WTC11 (cell line): Measurements from ENCODE around the gene ERGIC3. TPM values are rescaled to one million over a fixed set of nuclear protein-coding genes. Genes with fewer than 3 reads are reported as not detected.

Source experiments
- ATAC-seq: fragments of 200-7000 bp; cut with Tn5 transposase; 2 replicates; pipeline ENCODE4 v1.10.0; 2021; ENCODE audit warnings: mild to moderate bottlenecking, moderate library complexity
- CTCF ChIA-PET: fragments of 300-600 bp; sonication (Branson Sonifier 250); formaldehyde crosslinking; loops from one replicate; lab custom pipeline; 2021; ENCODE audit warnings: antibody characterized with exemption; lab: Charles Lee
- POLR2A ChIA-PET: fragments of 350-600 bp; sonication (Branson Sonifier 250); formaldehyde crosslinking; loops from one replicate; lab custom pipeline; 2021; ENCODE audit warnings: antibody characterized with exemption; lab: Charles Lee
- DNase-seq: peaks from one replicate; pipeline ENCODE4 v3.0.0; 2021; ENCODE audit warnings: low spot score
- H3K27ac Mint-ChIP-seq: 2 replicates; pipeline ENCODE4 v1.8.0; 2021; ENCODE audit warnings: mixed read lengths
- H3K27me3 Mint-ChIP-seq: 2 replicates; pipeline ENCODE4 v1.8.0; 2021; ENCODE audit warnings: low read depth, mild to moderate bottlenecking, moderate library complexity, mixed read lengths
- H3K36me3 Mint-ChIP-seq: 2 replicates; pipeline ENCODE4 v1.8.0; 2021; ENCODE audit warnings: mixed read lengths
- H3K4me1 Mint-ChIP-seq: 2 replicates; pipeline ENCODE4 v1.8.0; 2022; ENCODE audit warnings: mixed read lengths
- H3K4me3 Mint-ChIP-seq: 2 replicates; pipeline ENCODE4 v1.8.0; 2021; ENCODE audit warnings: mild to moderate bottlenecking, moderate library complexity, mixed read lengths
- H3K9me3 Mint-ChIP-seq: 2 replicates; pipeline ENCODE4 v1.8.0; 2021; ENCODE audit warnings: mixed read lengths
- AR ChIP-seq: fragments of 250-450 bp; sonication (Bioruptor Pico); IDR thresholded peaks from 2 replicates; pipeline ENCODE4 v1.9.0; 2021; ENCODE audit warnings: mild to moderate bottlenecking
- ATF2 ChIP-seq: sonication (generic); formaldehyde crosslinking; IDR thresholded peaks from 2 replicates; pipeline ENCODE4 v1.8.1; 2022; ENCODE audit warnings: low read depth, missing genetic modification reagents, borderline replicate concordance
- CBFB ChIP-seq: sonication (generic); formaldehyde crosslinking; IDR thresholded peaks from 2 replicates; pipeline ENCODE4 v1.8.1; 2022; ENCODE audit warnings: mild to moderate bottlenecking, low read depth, missing genetic modification reagents
- E2F1 ChIP-seq: sonication (generic); formaldehyde crosslinking; IDR thresholded peaks from 2 replicates; pipeline ENCODE4 v1.8.0; 2022; ENCODE audit warnings: mild to moderate bottlenecking, missing genetic modification reagents
- ELF4 ChIP-seq: sonication (generic); formaldehyde crosslinking; IDR thresholded peaks from 2 replicates; pipeline ENCODE4 v1.8.1; 2022; ENCODE audit warnings: low read depth, mild to moderate bottlenecking, moderate library complexity, missing genetic modification reagents
- ETV6 ChIP-seq: sonication (generic); formaldehyde crosslinking; IDR thresholded peaks from 2 replicates; pipeline ENCODE4 v1.8.1; 2022; ENCODE audit warnings: mild to moderate bottlenecking, missing genetic modification reagents
- FOXP1 ChIP-seq: sonication (generic); formaldehyde crosslinking; IDR thresholded peaks from 2 replicates; pipeline ENCODE4 v1.8.0; 2022; ENCODE audit warnings: missing genetic modification reagents, mild to moderate bottlenecking, moderate library complexity, borderline replicate concordance
- GTF2I ChIP-seq: fragments of 250-450 bp; sonication (Bioruptor Pico); conservative IDR thresholded peaks from 2 replicates; pipeline ENCODE4 v1.4.0; 2021; ENCODE audit warnings: mild to moderate bottlenecking
- JAZF1 ChIP-seq: fragments of 250-450 bp; sonication (Bioruptor Pico); IDR thresholded peaks from 2 replicates; pipeline ENCODE4 v1.9.0; 2021; ENCODE audit warnings: moderate library complexity, mild to moderate bottlenecking, inconsistent platforms
- MXD4 ChIP-seq: fragments of 250-450 bp; sonication (Bioruptor Pico); IDR thresholded peaks from 2 replicates; pipeline ENCODE4 v1.8.0; 2021; ENCODE audit warnings: mild to moderate bottlenecking, moderate library complexity, borderline replicate concordance
- NFE2L1 ChIP-seq: sonication (generic); formaldehyde crosslinking; IDR thresholded peaks from 2 replicates; pipeline ENCODE4 v1.8.1; 2023; ENCODE audit warnings: missing genetic modification reagents
- SMAD4 ChIP-seq: sonication (generic); formaldehyde crosslinking; IDR thresholded peaks from 2 replicates; pipeline ENCODE4 v1.8.0; 2022; ENCODE audit warnings: mild to moderate bottlenecking, missing genetic modification reagents
- STAT6 ChIP-seq: sonication (generic); formaldehyde crosslinking; conservative IDR thresholded peaks from 2 replicates; pipeline ENCODE4 v1.8.1; 2023; ENCODE audit warnings: mild to moderate bottlenecking, low read depth, missing genetic modification reagents, moderate library complexity
- TCF7 ChIP-seq: sonication (generic); formaldehyde crosslinking; IDR thresholded peaks from 2 replicates; pipeline ENCODE4 v1.8.0; 2022; ENCODE audit warnings: mild to moderate bottlenecking, low read depth, missing genetic modification reagents, moderate library complexity
- ZNF317 ChIP-seq: sonication (generic); formaldehyde crosslinking; IDR thresholded peaks from 2 replicates; pipeline ENCODE4 v1.8.1; 2023; ENCODE audit warnings: low read depth, mild to moderate bottlenecking, moderate library complexity, missing genetic modification reagents, borderline replicate concordance
- ZNF416 ChIP-seq: fragments of 250-450 bp; sonication (Bioruptor Pico); IDR thresholded peaks from 2 replicates; pipeline ENCODE4 v1.9.0; 2021; ENCODE audit warnings: mild to moderate bottlenecking, inconsistent platforms
- ZNF671 ChIP-seq: fragments of 250-450 bp; sonication (Bioruptor Pico); IDR thresholded peaks from 2 replicates; pipeline ENCODE4 v1.8.0; 2021; ENCODE audit warnings: mild to moderate bottlenecking
- total RNA-seq: library from RNA; stranded (reverse); gene quantifications from 3 replicates; pipeline ENCODE4 v1.2.3, GENCODE V29; 2021

The ERGIC3 gene
- total RNA-seq, 1 experiment from 2014 or later, result 168 TPM

GRCh38 chr20:35602851-35603495 is 61.1 kb downstream of the ERGIC3 start:
- DNase-seq, result no peak
- ChIA-PET CTCF (interaction anchor here (0.6 to 3.5 kb wide), 4 partner anchors 16 to 284 kb away, joined by 4 to 34 read pairs (median 12); partner anchors contain the start of gene ERGIC3), POLR2A (interaction anchor here (1.0 to 1.4 kb wide), 2 partner anchors 13 to 16 kb away, joined by 3 to 4 read pairs; partner anchors contain the start of gene SPAG4)
- TF ChIP-seq JAZF1 (CRISPR knock-in tag) (no peak), SMAD4 (CRISPR knock-in tag) (no peak), ZNF317 (no peak), ETV6 (CRISPR knock-in tag) (no peak), AR (no peak), ATF2 (no peak), TCF7 (no peak), NFE2L1 (no peak), ZNF416 (CRISPR knock-in tag) (no peak), FOXP1 (CRISPR knock-in tag) (no peak), STAT6 (no peak), CBFB (CRISPR knock-in tag) (no peak), ELF4 (no peak), GTF2I (CRISPR knock-in tag) (no peak), E2F1 (no peak), MXD4 (CRISPR knock-in tag) (no peak), ZNF671 (CRISPR knock-in tag) (no peak)
- Mint-ChIP-seq H3K9me3 (no peaks in the 10 kb centered on the region), H3K36me3 (no peaks in the 10 kb centered on the region), H3K4me3 (no peak overlapping the region), H3K4me1 (peaks cover 9% of the 10 kb centered on the region), H3K27me3 (peaks cover 64% of the 10 kb centered on the region), H3K27ac (no peak overlapping the region)
- no peak for ATAC-seq
